Measurements from ENCODE around the gene LPP.

GRCh38 chr3:188246905-188247304 is 92.9 kb downstream of the LPP start:
- no peak for TF ChIP-seq CTCF (IDR thresholded peaks at IDR 0.05)
- no peak for TF ChIP-seq ZFX (IDR thresholded peaks at IDR 0.05; ENCODE audit: borderline replicate concordance)

Data from 22Rv1 (cell line).